ENCODE data around the gene HDAC10.

The HDAC10 gene

GRCh38 chr22:50232481-50233151 is 18.4 kb downstream of the HDAC10 start:
- H3K27me3 ChIP-seq (ENCODE audit: control insufficient read depth, insufficient read depth, low read length, poor library complexity, severe bottlenecking), result no peaks in the 10 kb centered on the region
- WGBS, 2 experiments, result 93 to 94% methylated on average over 20 of the region's 20 CpGs
- no peaks in the 10 kb centered on the region for H3K9me3 ChIP-seq (ENCODE audit: control insufficient read depth, low read length)
- H3K4me3 ChIP-seq (ENCODE audit: insufficient read depth, low read depth, low read length), result no peak overlapping the region
- peaks cover 4% of the 10 kb centered on the region for H3K36me3 ChIP-seq (ENCODE audit: control insufficient read depth, insufficient read depth, low read length)
- no peaks in the 10 kb centered on the region for H3K4me1 ChIP-seq (ENCODE audit: control insufficient read depth, insufficient read depth, low read length)
- H3K27ac ChIP-seq (ENCODE audit: insufficient read depth, low read depth, low read length, poor library complexity, severe bottlenecking), result no peak overlapping the region

- 96% methylated on average over 16 of the region's 16 CpGs for WGBS, 2 experiments
Observed at GRCh38 chr22:50229370-50229769, 21.7 kb downstream of the HDAC10 start.

GRCh38 chr22:50228366-50228765 is 22.7 kb downstream of the HDAC10 start:
- H3K4me3 ChIP-seq (ENCODE audit: insufficient read depth, low read depth, low read length), result no peak overlapping the region
- no peak overlapping the region for H3K27ac ChIP-seq (ENCODE audit: insufficient read depth, low read depth, low read length, poor library complexity, severe bottlenecking)
- 92 to 93% methylated on average over 9 of the region's 9 CpGs for WGBS, 2 experiments
- H3K9me3 ChIP-seq (ENCODE audit: control insufficient read depth, low read length), result no peaks in the 10 kb centered on the region
- H3K27me3 ChIP-seq (ENCODE audit: control insufficient read depth, insufficient read depth, low read length, poor library complexity, severe bottlenecking), result no peaks in the 10 kb centered on the region
- H3K36me3 ChIP-seq (ENCODE audit: control insufficient read depth, insufficient read depth, low read length), result peaks cover 14% of the 10 kb centered on the region
- H3K4me1 ChIP-seq (ENCODE audit: control insufficient read depth, insufficient read depth, low read length), result no peaks in the 10 kb centered on the region

More at GRCh38 chr22:50229370-50229769, 21.7 kb downstream of the HDAC10 start:
- no peak overlapping the region for H3K27ac ChIP-seq (ENCODE audit: insufficient read depth, low read depth, low read length, poor library complexity, severe bottlenecking)
- H3K9me3 ChIP-seq (ENCODE audit: control insufficient read depth, low read length), result no peaks in the 10 kb centered on the region
- H3K4me1 ChIP-seq (ENCODE audit: control insufficient read depth, insufficient read depth, low read length), result no peaks in the 10 kb centered on the region
- H3K36me3 ChIP-seq (ENCODE audit: control insufficient read depth, insufficient read depth, low read length), result peaks cover 7% of the 10 kb centered on the region
- H3K27me3 ChIP-seq (ENCODE audit: control insufficient read depth, insufficient read depth, low read length, poor library complexity, severe bottlenecking), result no peaks in the 10 kb centered on the region
- H3K4me3 ChIP-seq (ENCODE audit: insufficient read depth, low read depth, low read length), result no peak overlapping the region

GRCh38 chr22:50227579-50228215 is 23.4 kb downstream of the HDAC10 start:
- Histone ChIP-seq H3K9me3 (ENCODE audit: control insufficient read depth, low read length) (no peaks in the 10 kb centered on the region), H3K4me3 (ENCODE audit: insufficient read depth, low read depth, low read length) (no peak overlapping the region), H3K4me1 (ENCODE audit: control insufficient read depth, insufficient read depth, low read length) (no peaks in the 10 kb centered on the region), H3K27ac (ENCODE audit: insufficient read depth, low read depth, low read length, poor library complexity, severe bottlenecking) (no peak overlapping the region), H3K27me3 (ENCODE audit: control insufficient read depth, insufficient read depth, low read length, poor library complexity, severe bottlenecking) (no peaks in the 10 kb centered on the region), H3K36me3 (ENCODE audit: control insufficient read depth, insufficient read depth, low read length) (peaks cover 21% of the 10 kb centered on the region)
- WGBS, 2 experiments, result 93% methylated on average over 25 of the region's 25 CpGs

GRCh38 chr22:50226875-50227165 is 24.2 kb downstream of the HDAC10 start:
- Histone ChIP-seq H3K27me3 (ENCODE audit: control insufficient read depth, insufficient read depth, low read length, poor library complexity, severe bottlenecking) (no peaks in the 10 kb centered on the region), H3K4me1 (ENCODE audit: control insufficient read depth, insufficient read depth, low read length) (no peaks in the 10 kb centered on the region), H3K9me3 (ENCODE audit: control insufficient read depth, low read length) (no peaks in the 10 kb centered on the region), H3K27ac (ENCODE audit: insufficient read depth, low read depth, low read length, poor library complexity, severe bottlenecking) (no peak overlapping the region), H3K4me3 (ENCODE audit: insufficient read depth, low read depth, low read length) (no peak overlapping the region), H3K36me3 (ENCODE audit: control insufficient read depth, insufficient read depth, low read length) (peaks cover 21% of the 10 kb centered on the region)
- 95% methylated on average over 18 of the region's 18 CpGs for WGBS, 2 experiments

GRCh38 chr22:50226063-50226874 is 24.8 kb downstream of the HDAC10 start:
- WGBS, 2 experiments, result 95 to 96% methylated on average over 29 to 30 of the region's 31 CpGs

GRCh38 chr22:50225200-50225969 is 25.7 kb downstream of the HDAC10 start:
- H3K27me3 ChIP-seq (ENCODE audit: control insufficient read depth, insufficient read depth, low read length, poor library complexity, severe bottlenecking), result no peaks in the 10 kb centered on the region
- peaks cover 31% of the 10 kb centered on the region for H3K36me3 ChIP-seq (ENCODE audit: control insufficient read depth, insufficient read depth, low read length)
- H3K4me3 ChIP-seq (ENCODE audit: insufficient read depth, low read depth, low read length), result no peak overlapping the region
- WGBS, 2 experiments, result 94% methylated on average over 24 of the region's 24 CpGs
- no peaks in the 10 kb centered on the region for H3K4me1 ChIP-seq (ENCODE audit: control insufficient read depth, insufficient read depth, low read length)
- H3K9me3 ChIP-seq (ENCODE audit: control insufficient read depth, low read length), result no peaks in the 10 kb centered on the region
- H3K27ac ChIP-seq (ENCODE audit: insufficient read depth, low read depth, low read length, poor library complexity, severe bottlenecking), result no peak overlapping the region

More at GRCh38 chr22:50226063-50226874, 24.8 kb downstream of the HDAC10 start:
- Histone ChIP-seq H3K36me3 (ENCODE audit: control insufficient read depth, insufficient read depth, low read length) (peaks cover 22% of the 10 kb centered on the region), H3K4me3 (ENCODE audit: insufficient read depth, low read depth, low read length) (no peak overlapping the region), H3K9me3 (ENCODE audit: control insufficient read depth, low read length) (no peaks in the 10 kb centered on the region), H3K27ac (ENCODE audit: insufficient read depth, low read depth, low read length, poor library complexity, severe bottlenecking) (no peak overlapping the region), H3K4me1 (ENCODE audit: control insufficient read depth, insufficient read depth, low read length) (no peaks in the 10 kb centered on the region), H3K27me3 (ENCODE audit: control insufficient read depth, insufficient read depth, low read length, poor library complexity, severe bottlenecking) (no peaks in the 10 kb centered on the region)

GRCh38 chr22:50224071-50224470 is 27.0 kb downstream of the HDAC10 start:
- no peak overlapping the region for H3K27ac ChIP-seq (ENCODE audit: insufficient read depth, low read depth, low read length, poor library complexity, severe bottlenecking)
- H3K4me3 ChIP-seq (ENCODE audit: insufficient read depth, low read depth, low read length), result no peak overlapping the region
- H3K27me3 ChIP-seq (ENCODE audit: control insufficient read depth, insufficient read depth, low read length, poor library complexity, severe bottlenecking), result no peaks in the 10 kb centered on the region
- no peaks in the 10 kb centered on the region for H3K9me3 ChIP-seq (ENCODE audit: control insufficient read depth, low read length)
- peaks cover 32% of the 10 kb centered on the region for H3K36me3 ChIP-seq (ENCODE audit: control insufficient read depth, insufficient read depth, low read length)
- H3K4me1 ChIP-seq (ENCODE audit: control insufficient read depth, insufficient read depth, low read length), result no peaks in the 10 kb centered on the region
- WGBS, 2 experiments, result 95 to 96% methylated on average over 16 of the region's 16 CpGs

- H3K27me3 ChIP-seq (ENCODE audit: control insufficient read depth, insufficient read depth, low read length, poor library complexity, severe bottlenecking), result no peaks in the 10 kb centered on the region
- H3K36me3 ChIP-seq (ENCODE audit: control insufficient read depth, insufficient read depth, low read length), result peaks cover 35% of the 10 kb centered on the region
- 95% methylated on average over 8 of the region's 8 CpGs for WGBS, 2 experiments
- no peaks in the 10 kb centered on the region for H3K4me1 ChIP-seq (ENCODE audit: control insufficient read depth, insufficient read depth, low read length)
- no peak overlapping the region for H3K27ac ChIP-seq (ENCODE audit: insufficient read depth, low read depth, low read length, poor library complexity, severe bottlenecking)
- H3K9me3 ChIP-seq (ENCODE audit: control insufficient read depth, low read length), result no peaks in the 10 kb centered on the region
- H3K4me3 ChIP-seq (ENCODE audit: insufficient read depth, low read depth, low read length), result no peak overlapping the region
Observed at GRCh38 chr22:50222508-50222907, 28.6 kb downstream of the HDAC10 start.
